Astrocyte of the spinal cord (primary cell): Measurements from ENCODE around the gene SPOCK1.

Experiments
- DNase-seq: peaks from one replicate; pipeline ENCODE4 v3.0.0; 2011; ENCODE audit warnings: low read depth, low spot score
- H3K4me3 ChIP-seq: 2 replicates; pipeline ENCODE4 v1.5.1; 2011; ENCODE audit warnings: low read depth, mild to moderate bottlenecking, low read length, moderate library complexity
- CTCF ChIP-seq: IDR thresholded peaks from 2 replicates; pipeline ENCODE4 v1.5.1; 2012; ENCODE audit warnings: low read depth, mild to moderate bottlenecking, low read length, inconsistent platforms
- in situ Hi-C: cut with HindIII; loops from 2 replicates; pipeline ENCODE4 v1.10.0; 2017; ENCODE audit warnings: low sequenced_read_pairs

SPOCK1 gene

GRCh38 chr5:137172258-137172657 is 326.9 kb downstream of the SPOCK1 start:
- no peak overlapping the region for H3K4me3 ChIP-seq
- in situ Hi-C loops: no loop called here
- TF ChIP-seq CTCF: no peak
- no peak for DNase-seq

GRCh38 chr5:137167187-137167586 is 331.9 kb downstream of the SPOCK1 start:
- no peak for DNase-seq
- no peak overlapping the region for H3K4me3 ChIP-seq
- in situ Hi-C loops: no loop called here
- no peak for TF ChIP-seq CTCF

GRCh38 chr5:137164961-137165360 is 334.2 kb downstream of the SPOCK1 start:
- TF ChIP-seq CTCF: no peak
- DNase-seq: no peak
- in situ Hi-C loops: no loop called here
- H3K4me3 ChIP-seq: no peak overlapping the region

- DNase-seq: no peak
- no peak for TF ChIP-seq CTCF
- H3K4me3 ChIP-seq: no peak overlapping the region
- in situ Hi-C loops: no loop called here
Observed at GRCh38 chr5:137164536-137164935, 334.6 kb downstream of the SPOCK1 start.

- H3K4me3 ChIP-seq: no peak overlapping the region
- in situ Hi-C loops: no loop called here
- DNase-seq: no peak
- no peak for TF ChIP-seq CTCF
Observed at GRCh38 chr5:137158691-137159090, 340.4 kb downstream of the SPOCK1 start.

GRCh38 chr5:137156180-137156579 is 342.9 kb downstream of the SPOCK1 start:
- H3K4me3 ChIP-seq: no peak overlapping the region
- no peak for DNase-seq
- in situ Hi-C loops: no loop called here
- no peak for TF ChIP-seq CTCF

- in situ Hi-C loops: no loop called here
- no peak for TF ChIP-seq CTCF
- no peak for DNase-seq
- H3K4me3 ChIP-seq: no peak overlapping the region
Observed at GRCh38 chr5:137155261-137156000, 343.7 kb downstream of the SPOCK1 start.
